GM10266 (cell line): ENCODE data around the gene PDXDC1.
"Not testable (repeated sequence)": the region's sequence is repeated elsewhere in the genome, so short reads cannot be mapped to it uniquely, and the experiment has no call there.

Experiments
- DNase-seq: peaks from one replicate; pipeline ENCODE4 v3.0.0; 2012; ENCODE audit errors: extremely low spot score
- TF ChIP-seq, protein P1 (sequence below): IDR thresholded peaks from 2 replicates; pipeline ENCODE4 v1.5.1; 2012; ENCODE audit warnings: mild to moderate bottlenecking, low read depth; ENCODE audit not compliant: control insufficient read depth, insufficient read depth; ENCODE audit errors: missing control alignments

Gene PDXDC1

DNA sequence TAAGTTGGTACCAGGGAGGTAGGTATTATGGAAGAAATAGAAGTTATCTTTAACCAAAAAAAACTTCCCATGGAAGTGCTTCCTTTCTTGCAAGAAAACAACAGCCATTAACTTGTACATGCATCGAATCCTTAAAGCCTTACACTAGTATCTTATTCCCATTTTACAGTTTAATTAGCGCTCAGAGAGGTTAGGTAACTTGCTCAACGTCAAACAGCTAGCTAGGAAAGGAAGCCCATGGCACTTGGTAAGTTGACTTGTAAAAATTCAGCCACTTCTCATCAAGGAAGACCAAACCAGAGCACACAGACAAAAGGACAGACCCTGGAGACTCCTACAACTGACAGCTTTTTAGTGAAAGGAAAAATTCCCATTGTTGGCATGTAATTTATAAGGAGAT, 84.5 kb downstream of the PDXDC1 start:
- TF ChIP-seq, protein P1, sequence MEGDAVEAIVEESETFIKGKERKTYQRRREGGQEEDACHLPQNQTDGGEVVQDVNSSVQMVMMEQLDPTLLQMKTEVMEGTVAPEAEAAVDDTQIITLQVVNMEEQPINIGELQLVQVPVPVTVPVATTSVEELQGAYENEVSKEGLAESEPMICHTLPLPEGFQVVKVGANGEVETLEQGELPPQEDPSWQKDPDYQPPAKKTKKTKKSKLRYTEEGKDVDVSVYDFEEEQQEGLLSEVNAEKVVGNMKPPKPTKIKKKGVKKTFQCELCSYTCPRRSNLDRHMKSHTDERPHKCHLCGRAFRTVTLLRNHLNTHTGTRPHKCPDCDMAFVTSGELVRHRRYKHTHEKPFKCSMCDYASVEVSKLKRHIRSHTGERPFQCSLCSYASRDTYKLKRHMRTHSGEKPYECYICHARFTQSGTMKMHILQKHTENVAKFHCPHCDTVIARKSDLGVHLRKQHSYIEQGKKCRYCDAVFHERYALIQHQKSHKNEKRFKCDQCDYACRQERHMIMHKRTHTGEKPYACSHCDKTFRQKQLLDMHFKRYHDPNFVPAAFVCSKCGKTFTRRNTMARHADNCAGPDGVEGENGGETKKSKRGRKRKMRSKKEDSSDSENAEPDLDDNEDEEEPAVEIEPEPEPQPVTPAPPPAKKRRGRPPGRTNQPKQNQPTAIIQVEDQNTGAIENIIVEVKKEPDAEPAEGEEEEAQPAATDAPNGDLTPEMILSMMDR: no peak
- DNase-seq: no peak

DNA sequence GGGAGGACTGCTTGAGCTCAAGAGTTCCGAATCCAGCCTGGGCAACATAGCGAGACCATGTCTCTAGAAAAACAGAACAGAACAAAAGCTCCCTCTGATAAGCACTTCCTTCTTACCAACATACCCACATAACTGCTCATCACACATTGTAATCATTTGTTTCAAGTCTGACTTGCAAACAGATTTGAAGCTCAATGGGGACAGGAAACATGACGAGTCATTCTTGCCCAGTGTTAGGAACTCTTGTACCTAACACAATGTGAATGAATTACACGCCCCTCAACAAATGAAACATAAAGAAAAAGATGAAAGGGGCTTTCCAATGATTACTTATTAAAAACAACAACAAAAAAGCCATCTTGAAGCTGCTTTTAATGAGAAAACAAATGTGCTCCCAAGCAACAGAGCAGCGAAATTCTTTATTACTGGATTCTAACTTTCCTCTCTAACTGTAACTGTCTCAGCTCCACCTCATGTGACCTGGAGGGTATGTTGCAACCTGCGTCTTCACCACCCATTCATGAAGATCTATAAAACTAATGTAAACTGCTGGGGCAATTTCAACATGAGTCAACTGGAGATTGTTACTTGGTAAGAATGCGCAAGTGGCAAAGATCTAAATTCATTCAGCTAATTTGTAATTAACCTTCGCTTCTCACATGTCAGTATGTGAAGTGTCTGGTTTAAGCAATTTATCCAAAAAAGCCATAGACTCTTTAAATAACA, 87.4 kb downstream of the PDXDC1 start:
- not testable (repeated sequence) for DNase-seq

DNA sequence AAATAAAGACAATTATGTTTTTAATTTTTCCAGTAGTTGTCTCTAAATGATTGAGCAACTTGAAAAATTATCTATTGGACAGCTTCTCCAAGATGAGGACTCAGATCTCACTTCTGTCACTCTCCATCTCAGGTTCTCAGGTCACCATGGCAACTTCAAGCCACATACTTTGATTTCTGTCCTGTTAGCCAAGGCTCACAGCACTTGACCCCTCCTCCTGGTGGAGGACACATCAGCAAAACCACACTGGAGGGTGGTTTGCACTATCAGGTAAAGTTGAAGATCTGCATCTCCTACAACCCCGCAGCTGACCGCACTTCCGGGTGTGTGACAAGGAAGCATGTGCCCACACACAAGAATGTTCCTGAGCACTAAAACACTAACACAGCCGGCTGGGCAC, 91.1 kb downstream of the PDXDC1 start:
- not testable (repeated sequence) for DNase-seq

DNA sequence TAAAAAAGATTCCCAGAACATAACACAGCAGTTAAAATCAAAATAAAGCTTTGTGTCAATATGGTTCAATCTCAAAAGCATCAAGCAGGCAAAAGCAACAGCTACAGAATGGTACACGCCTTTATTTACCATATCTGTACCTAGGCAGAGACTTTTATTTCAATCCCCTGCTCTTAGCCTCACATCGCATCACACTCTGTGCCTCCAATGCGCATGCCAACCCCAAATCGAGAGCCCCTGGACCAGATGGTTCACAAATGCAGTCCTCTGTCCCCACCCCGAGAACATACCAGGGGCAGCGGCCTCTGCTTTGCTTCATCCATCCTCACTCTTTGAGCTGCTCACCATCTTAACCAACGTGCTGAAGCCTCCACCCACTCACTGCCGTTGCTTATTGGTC, 91.9 kb downstream of the PDXDC1 start:
- DNase-seq: not testable (repeated sequence)

DNA sequence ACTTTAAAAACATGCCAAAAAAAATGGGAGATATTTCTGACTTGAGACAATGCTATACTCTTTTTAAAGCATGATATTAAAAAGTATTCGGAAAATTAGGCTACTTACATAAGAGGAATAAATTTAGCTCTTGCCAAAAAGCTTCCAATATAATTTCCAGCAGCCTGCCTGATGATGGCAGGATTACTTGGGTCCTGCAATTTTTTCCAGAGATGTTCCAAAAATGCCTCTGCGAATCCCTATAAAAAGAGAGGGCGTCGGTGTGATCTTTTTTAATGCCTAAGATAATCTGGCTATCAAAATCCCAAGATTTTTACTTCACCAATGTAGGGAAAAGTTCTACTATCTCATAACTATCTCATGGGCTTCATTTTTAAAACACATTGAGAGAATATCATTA, 96.2 kb downstream of the PDXDC1 start:
- not testable (repeated sequence) for DNase-seq

DNA sequence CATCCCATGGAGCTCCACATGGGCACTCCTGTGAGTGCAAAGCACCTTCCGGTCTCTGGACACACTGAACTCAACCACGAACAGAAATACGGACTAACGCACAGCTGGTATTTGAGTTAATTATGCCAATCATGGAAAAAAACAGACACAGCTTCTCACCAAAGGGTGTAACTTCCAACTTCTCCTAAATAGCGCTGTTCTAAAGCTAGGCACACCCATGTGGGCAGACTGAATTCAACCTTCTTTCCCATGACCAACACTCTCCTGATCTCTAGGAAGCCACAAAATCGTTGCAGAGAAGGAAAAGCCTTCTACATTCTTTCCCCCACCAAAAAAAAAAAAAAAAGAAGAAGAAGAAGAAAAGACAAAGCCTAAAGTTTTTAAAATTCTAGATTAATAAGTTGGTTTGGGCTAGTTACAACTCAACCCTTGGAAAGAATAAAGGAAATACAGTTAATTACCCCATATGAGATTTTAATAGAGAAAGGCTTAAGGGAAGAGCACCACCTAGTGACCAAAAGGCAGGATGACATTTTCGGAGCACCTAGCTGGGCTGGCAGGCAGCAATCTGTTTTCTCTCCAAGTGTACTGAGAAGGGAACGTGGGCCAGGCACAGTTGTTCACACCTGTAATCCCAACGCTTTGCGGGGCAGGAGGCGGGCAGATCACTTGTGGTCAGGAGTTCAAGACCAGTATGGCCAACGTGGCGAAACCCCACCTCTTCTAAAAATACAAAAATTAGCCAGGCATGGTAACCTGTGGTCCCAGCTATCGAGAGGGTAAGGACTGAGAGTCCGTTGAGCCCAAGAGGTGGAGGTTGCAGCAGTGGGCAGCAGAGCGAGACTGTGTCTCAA, 97.3 kb downstream of the PDXDC1 start:
- not testable (repeated sequence) for DNase-seq

DNA sequence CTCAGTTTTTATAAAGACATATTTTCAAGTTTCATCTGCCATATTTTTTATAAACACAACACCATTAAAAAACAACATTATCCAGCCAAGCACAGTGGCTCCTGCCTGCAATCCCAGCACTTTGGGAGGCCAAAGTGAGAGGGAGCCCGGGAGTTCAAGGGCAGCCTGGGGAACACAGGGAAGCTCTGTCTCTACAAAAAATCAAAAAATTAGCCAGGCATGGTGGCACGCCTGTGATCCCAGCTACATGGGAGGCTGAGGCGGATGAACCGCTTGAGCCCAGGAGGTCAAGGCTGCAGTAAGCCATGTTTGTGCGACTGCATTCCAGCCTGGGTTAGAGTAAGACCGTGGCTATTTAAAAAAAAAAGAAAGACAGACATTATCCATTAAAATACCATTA, 98.3 kb downstream of the PDXDC1 start:
- TF ChIP-seq, protein P1: no peak
- DNase-seq: no peak

DNA sequence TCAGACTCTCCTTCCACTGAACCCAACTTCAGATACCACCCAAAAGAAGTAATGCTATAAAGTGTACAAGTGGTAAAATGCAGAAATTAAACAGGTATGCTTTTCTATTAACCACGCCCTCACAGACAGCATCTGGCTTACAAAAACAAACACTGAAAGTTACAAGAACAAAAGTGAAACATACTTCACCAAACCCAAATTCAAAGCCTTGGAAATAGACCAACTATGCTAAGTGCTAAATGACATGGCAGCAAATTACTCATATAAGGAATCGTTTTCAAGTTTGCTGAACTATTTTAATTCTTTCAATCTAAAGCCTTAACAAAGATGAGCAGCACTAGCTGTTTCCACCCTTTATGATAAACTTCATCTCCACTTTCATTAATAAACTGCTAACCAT, 101.3 kb downstream of the PDXDC1 start:
- not testable (repeated sequence) for DNase-seq

DNA sequence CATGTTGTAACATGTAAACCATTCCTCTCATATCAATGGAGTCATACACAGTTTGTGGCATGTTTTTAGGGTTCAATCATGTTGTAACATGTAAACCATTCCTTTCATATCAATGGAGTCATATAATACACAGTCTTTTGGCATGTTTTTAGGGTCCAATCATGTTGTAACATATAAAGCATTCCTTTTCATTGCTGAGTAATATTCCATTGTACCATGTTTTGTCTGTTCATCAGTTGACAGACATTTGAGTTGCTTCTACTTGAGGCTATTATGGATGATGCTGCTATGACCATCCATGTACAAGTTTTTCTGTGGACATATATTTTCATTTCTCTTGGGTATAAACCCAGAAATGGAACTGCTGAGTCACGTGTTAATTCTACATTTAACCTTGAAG, 106.1 kb downstream of the PDXDC1 start:
- DNase-seq: not testable (repeated sequence)

DNA sequence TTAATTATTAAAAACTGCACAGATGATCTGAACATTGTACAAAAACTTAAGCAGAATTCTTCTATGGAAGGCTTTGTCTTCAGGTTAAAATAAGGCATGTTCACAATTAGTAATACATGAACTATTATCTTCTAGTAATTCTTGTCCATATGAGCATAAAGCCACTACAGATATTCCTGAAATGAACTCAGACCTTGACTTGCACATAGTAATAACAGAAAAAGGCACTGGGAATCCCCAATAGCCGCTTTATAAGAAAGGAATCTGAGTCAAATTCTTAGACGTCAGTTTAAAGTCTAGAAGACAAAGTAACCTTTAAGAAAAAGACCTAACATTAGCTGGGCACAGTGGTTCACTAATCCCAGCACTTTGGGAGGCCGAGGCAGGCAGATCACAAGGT, 108.0 kb downstream of the PDXDC1 start:
- DNase-seq: not testable (repeated sequence)

DNA sequence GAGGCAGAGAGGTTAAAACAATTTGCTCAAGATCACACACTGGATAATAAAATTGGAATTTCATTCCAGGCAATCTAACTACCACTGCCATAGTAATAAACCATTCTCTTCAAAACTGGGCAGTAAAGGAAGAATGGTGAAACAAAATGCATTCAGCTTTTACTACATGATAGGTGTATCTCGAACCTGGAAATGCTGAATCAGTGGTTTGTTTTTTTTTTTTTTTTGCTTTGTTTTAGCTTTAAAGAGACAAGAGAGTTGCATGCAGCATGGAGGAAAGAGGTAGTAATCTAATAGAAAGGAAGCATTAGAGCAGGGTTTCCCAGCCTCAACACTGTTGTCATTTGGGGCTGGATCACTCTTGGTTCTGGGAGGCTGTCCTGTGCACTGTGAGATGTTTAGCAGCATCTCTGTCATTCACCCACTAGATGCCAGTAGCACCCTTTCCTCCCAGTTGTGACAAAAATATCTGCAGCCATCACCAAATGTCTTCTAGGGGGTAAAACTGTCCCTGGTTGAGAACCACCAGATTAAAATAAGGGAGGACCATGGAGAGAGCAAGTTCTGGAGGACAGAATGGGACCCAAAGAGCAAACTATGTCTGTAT, 115.9 kb downstream of the PDXDC1 start:
- DNase-seq: not testable (repeated sequence)

DNA sequence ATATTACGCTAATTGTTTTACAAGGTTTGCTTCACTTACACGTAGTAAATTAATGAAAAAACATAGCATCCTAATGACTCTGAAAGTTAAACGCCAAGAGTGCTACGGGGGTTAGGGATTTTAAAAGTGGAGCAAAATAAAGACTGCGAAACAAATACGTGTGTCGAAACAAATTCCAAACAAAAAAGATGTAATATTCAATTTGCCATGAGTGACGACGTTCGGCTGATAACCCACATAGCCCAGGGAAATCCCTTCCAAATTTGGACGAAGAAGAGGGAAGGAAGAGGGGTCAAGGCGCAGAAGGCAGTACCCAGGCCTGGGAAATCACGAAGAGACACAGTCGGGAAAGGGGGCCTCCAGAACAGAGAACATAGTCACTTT, 118.7 kb downstream of the PDXDC1 start:
- DNase-seq: not testable (repeated sequence)

DNA sequence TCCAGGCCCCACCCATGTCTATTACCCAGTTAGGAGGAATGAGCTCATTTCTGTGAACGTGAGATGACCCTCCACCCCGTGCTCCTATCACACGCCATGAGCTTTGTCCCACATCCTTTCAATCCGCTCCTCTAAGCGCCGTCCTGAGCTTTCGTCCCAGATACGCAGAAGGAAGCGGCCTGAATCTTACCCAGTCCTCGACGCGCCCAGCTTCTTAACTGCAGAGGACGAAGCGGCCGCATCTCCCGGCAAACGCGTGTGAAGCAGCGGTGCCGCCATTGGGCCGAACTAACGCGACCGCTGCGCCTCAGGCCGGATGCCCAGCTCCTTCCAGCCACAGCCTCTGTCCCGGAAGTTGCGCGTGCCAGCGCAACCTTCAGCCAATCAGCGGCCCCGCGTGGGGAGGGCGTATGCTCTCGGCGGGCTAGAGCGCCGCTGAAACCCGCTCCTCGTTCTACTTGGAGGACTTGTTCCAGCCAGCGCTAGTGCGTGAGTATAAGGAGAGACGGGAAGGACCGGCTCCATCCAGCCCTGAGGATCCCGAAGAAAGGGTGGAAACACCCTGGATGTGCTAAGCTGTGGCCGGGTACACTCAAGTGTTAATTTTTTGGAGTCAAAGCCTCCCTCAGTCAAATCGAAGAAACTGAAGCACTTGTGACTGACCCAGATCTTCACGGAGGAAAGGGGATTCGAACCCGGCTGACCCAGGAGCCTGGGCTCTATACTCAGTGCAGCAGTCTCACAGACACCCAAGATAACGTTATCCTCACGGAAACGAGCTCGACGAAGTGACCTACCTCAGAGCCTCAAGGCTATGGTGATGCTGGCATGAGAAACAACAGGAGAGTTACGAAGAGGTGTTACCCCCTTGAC, 119.4 kb downstream of the PDXDC1 start, which contains the start of gene RRN3:
Gene RRN3 (minus strand): TSS at position 318 of the 873 bp plus-strand sequence. CDS start 39 bp downstream, at position 279.
- DNase-seq: peak; percentile 75

DNA sequence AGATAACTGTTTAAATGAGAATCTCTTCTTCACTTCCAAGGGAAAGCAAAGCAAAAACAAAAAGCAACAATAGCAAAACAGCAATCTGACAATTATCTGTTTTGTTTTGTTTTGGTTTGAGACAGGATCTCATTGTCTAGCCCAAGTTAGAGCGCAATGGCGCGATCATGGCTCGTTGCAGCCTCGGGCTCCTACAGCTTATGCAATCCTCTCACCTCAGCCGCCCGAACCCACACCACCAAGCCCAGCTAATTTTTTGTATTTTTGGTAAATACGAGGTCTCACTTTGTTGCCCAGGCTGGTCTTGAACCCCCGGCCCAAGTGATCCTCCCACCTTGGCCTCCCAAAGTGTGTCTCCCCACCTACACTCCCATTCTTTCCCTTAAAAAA, 121.8 kb downstream of the PDXDC1 start:
- DNase-seq: not testable (repeated sequence)

DNA sequence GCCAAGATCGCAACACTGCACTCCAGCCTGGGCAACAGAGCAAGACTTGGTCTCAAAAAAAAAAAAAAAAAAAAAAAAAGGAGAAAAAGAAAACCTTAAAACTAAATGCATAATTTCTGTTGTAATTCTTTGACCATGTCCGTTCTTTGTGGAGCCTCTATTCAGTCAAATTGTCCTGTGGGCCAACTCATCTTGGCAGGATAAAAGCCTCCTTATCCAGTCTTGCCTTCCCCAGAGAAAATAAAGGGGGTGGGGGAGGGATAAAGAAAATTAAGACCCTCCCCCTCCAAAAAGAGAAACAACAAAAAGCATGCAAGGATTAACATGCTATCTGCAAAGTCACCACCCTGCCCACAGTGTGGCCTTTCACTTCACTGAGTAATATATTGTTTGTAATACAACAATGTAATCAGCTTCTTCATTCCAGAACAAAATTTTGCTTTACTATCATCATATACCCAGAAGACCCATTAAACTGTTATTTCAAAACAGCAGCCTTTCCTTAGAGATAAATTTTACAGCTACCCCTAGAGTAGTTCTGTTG, 124.6 kb downstream of the PDXDC1 start:
- not testable (repeated sequence) for DNase-seq

DNA sequence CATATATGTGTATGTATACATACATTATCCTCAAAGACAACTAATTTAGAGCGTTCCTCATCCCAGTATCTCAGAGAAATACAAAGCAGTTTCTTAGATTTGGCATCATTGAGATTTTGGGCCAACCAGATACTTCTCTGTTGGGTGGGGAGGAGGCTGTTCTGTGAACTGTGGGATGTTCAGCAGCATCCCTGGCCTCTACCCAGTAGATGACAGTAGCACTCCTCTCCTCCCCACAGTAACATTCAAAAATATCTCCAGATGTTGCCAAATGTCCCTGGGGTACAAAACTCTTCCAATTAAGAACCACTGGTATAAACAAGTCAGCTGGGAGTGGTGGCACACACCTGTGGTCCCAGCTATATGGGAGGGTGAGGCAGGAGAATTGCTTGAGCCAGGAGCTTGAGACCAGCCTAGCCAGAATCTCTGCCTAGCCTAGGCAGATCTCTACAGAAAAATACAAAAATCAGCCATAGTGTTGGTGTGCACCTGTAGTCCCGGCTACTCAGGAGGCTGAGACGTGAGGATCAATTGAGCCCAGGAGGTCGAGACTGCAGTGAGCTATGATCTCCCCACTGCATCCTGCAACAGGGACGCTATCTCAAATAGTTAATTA, 125.7 kb downstream of the PDXDC1 start:
- not testable (repeated sequence) for DNase-seq
